GM23248 (cell line): ENCODE measurements around the gene MSH4.

Experiments used
- EZH2 ChIP-seq: fragments of 200-600 bp; sonication (generic); IDR thresholded peaks from 2 replicates; pipeline ENCODE4 v1.6.1; 2018; ENCODE audit warnings: antibody characterized with exemption, mild to moderate bottlenecking; ENCODE audit not compliant: insufficient read depth, poor library complexity, severe bottlenecking
- EZH2phosphoT487 ChIP-seq: fragments of 200-600 bp; sonication (generic); IDR thresholded peaks from 2 replicates; pipeline ENCODE4 v1.6.1; 2018; ENCODE audit warnings: antibody characterized with exemption, moderate library complexity, mild to moderate bottlenecking, low read depth; ENCODE audit not compliant: insufficient read depth

GRCh38 chr1:75922698-75923097 lies 126.0 kb downstream of the MSH4 start:
- no peak for TF ChIP-seq EZH2
- no peak for TF ChIP-seq EZH2phosphoT487
